GM13977 (cell line): Measurements from ENCODE around the gene SMPD4.
A peak's percentile ranks its signal among the peaks of the same experiment; 100 is the strongest.
"Not testable (repeated sequence)": the region's sequence is repeated elsewhere in the genome, so short reads cannot be mapped to it uniquely, and the experiment has no call there.

Experiments
- DNase-seq: peaks from one replicate; pipeline ENCODE4 v3.0.0; 2012; ENCODE audit warnings: low spot score
- in situ Hi-C: fragments of 300-500 bp; cut with MboI; formaldehyde crosslinking; loops from one replicate; pipeline ENCODE4 v1.12.0; 2022; ENCODE audit warnings: low sequenced_read_pairs, low pct_unique_long_range_greater_than_20kb, mixed read lengths, inconsistent platforms; ENCODE audit not compliant: unreplicated experiment
- TF ChIP-seq, protein P1 (sequence below): IDR thresholded peaks from 2 replicates; pipeline ENCODE4 v1.5.1; 2012; ENCODE audit warnings: mild to moderate bottlenecking, control low read depth; ENCODE audit not compliant: insufficient read depth; ENCODE audit errors: extremely low read depth, missing control alignments

The SMPD4 gene

DNA sequence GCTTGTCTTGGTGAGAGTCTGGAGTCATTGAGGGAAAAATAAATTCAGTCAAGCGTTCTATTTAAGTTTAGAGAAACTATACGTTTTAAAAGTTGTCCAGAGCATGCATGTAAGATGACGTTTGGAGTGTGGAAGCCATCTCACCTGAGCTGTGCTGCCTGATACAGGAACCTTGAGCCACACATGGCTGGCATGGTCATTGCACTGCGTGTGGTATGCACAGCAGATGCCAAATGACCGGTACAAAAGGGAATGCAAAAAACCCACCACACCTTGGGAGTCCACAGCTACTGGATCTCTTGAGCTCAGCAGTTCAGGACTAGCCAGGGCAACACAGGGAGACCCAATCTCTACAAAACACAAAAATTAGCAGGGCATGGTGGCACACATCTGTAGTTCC, 5.0 kb upstream of the SMPD4 start:
- DNase-seq, result no peak
- in situ Hi-C loops, result loop anchor here (5.0 kb wide), 1 partner anchor 1301 kb away; no protein-coding TSS in a partner anchor
- TF ChIP-seq, protein P1, sequence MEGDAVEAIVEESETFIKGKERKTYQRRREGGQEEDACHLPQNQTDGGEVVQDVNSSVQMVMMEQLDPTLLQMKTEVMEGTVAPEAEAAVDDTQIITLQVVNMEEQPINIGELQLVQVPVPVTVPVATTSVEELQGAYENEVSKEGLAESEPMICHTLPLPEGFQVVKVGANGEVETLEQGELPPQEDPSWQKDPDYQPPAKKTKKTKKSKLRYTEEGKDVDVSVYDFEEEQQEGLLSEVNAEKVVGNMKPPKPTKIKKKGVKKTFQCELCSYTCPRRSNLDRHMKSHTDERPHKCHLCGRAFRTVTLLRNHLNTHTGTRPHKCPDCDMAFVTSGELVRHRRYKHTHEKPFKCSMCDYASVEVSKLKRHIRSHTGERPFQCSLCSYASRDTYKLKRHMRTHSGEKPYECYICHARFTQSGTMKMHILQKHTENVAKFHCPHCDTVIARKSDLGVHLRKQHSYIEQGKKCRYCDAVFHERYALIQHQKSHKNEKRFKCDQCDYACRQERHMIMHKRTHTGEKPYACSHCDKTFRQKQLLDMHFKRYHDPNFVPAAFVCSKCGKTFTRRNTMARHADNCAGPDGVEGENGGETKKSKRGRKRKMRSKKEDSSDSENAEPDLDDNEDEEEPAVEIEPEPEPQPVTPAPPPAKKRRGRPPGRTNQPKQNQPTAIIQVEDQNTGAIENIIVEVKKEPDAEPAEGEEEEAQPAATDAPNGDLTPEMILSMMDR, result no peak

DNA sequence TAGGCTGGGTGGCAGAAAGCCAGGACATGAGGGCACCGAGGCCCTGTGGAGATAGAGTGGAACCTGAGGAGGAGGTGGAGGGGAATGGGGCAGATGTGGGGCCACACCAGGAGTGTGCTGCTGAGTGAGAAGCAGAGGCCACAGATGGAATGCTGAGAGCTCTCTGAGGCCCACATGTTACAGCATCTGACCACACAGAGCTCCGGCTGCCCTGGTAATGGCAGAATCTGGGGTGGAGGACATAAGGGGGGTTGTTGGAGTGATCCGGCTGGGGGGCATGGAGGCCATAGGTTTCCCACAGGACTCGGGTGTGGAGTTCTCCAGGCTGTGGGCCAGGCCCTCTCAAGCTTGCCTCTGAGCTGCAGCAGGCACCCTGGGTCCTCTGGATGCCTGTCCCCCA, 4.5 kb upstream of the SMPD4 start:
- TF ChIP-seq, protein P1, result no peak
- DNase-seq, result no peak
- in situ Hi-C loops, result loop anchor here (5.0 kb wide), 1 partner anchor 1301 kb away; no protein-coding TSS in a partner anchor

DNA sequence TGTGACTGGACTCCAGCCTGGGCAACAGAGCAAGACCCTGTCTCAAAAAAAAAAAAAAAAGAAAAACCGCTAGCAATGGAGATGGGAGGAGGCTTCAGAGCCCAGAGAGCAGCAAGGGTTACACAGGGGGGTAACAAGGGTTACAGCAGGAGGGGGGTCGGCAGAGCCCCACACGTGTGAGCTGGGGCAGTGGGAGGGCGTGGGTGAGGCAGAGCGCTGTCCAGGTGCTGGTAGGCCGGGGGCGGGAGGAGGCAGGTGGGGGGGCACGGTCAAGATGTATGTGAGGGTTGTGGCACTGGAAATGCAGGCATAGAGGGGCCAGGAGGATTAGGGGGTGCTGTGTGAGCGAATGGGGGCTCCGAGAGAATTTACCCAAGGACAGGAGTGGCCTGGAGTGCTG, 4.0 kb upstream of the SMPD4 start:
- DNase-seq, result no peak
- TF ChIP-seq, protein P1, result no peak
- in situ Hi-C loops, result loop anchor here (5.0 kb wide), 1 partner anchor 1302 kb away; no protein-coding TSS in a partner anchor

DNA sequence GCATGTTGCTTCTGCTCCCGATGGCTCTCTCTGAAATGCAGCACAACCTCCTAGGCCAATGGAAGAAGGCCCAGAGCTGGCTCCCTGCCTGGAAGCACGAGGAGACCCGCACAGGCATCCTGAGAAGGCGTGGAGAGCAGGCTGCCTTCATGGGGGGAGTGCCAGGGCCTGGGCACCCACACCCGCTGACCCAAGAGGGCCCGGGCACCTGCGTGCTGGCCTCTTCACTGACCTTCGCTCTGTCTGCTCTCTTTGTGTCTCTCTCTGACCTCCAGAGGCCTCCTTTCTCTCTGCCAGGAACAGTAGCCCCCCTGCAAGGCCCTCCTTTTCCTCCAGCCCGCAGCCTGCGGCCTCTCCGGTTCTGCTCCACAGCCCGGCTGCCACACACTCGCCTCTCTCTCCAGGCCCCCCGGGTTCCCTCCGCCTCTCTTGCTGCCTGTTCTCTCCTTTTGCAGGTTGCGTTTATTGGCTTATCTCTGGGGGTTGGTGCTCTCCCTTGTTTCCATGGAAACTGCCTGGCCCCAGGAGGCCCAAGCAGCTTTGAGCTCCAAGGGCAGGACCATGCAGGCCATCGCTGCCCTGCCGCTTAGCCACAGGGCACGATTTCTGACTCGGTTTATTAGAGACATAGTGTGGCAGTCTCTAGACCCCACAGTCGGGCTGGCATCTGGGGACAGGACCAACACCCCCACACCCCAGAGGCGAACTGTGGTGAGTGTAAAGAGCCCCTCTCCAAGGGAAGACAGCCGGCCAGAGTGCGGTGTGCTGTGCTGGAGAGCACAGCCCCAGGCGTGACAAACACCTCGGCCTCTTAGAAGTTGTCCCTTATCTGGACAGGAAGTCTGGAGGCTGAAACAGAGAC, 2.3 kb upstream of the SMPD4 start:
- TF ChIP-seq, protein P1, result no peak
- in situ Hi-C loops, result no loop called here
- DNase-seq, result no peak

DNA sequence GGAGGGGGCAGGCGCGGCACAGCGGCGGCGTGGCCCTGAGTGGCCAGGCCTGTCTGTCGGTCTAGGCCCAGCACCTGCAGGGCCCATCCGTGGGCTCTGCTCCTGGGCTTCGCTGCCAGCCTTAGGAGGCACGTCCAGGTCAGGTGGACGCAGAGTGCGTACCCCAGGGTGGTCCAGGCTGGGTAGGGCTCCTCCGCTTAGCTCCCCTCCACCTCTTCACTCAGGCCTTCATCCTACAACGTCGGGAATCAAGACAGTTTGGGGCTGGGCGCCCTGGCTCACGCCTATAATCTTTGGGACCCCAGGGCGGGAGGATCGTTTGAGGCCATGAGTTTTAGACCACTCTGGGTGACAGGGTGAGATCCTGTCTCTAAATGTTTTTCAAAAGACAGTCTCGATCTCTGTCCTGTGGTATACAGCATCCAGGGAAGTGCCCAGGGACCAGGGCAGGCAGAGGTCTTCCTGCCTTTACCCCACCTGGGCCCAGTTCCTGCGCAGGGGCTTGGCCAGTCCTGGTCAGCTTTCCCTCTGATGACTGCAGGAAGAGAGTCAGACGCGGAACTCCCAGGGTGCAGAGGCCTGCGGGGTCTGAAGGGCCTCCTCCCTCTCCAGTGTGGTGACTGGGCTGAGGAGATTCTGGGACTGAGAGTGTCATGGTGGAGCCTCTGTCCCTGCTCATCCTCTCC, 1.6 kb upstream of the SMPD4 start:
- DNase-seq, in situ Hi-C loops: not testable (repeated sequence)

DNA sequence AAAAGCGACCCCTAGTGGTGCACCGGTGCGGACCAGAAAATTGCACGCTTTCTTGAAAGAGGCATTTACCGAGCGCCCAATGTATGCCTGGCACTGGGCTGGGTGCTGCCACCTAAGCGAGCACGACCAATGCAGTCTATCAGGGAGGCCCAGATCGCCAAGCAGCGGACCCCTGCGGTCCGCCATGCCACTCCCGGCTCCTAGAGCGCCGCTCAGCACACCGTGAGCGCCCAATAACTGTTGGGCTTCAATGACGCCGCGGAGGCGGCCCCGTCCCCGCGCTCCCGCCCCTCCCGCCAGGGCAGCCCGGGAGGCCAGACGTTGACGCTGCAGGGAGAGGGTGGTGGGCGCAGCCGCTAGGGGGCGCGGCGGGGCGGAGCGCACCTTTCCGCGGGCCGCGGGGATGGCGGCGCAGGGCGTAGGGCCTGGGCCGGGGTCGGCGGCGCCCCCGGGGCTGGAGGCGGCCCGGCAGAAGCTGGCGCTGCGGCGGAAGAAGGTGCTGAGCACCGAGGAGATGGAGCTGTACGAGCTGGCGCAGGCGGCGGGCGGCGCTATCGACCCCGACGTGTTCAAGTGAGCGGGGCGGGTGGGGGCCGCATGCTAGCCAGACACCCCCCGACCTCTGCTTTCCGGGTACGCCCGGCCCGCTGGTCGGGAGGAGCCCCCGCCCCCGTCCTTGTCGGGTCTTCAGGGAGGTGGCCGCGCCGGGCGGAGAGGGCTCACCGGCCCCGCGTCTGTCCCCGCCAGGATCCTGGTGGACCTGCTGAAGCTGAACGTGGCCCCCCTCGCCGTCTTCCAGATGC, 679 bp upstream of the SMPD4 start, which contains the start of gene MZT2B:
MZT2B (plus strand) TSS at position 383 of the 803 bp plus-strand sequence; CDS start at position 404, 21 bp downstream.
- in situ Hi-C loops, result not testable (repeated sequence)
- TF ChIP-seq, protein P1, result peak; percentile 92

DNA sequence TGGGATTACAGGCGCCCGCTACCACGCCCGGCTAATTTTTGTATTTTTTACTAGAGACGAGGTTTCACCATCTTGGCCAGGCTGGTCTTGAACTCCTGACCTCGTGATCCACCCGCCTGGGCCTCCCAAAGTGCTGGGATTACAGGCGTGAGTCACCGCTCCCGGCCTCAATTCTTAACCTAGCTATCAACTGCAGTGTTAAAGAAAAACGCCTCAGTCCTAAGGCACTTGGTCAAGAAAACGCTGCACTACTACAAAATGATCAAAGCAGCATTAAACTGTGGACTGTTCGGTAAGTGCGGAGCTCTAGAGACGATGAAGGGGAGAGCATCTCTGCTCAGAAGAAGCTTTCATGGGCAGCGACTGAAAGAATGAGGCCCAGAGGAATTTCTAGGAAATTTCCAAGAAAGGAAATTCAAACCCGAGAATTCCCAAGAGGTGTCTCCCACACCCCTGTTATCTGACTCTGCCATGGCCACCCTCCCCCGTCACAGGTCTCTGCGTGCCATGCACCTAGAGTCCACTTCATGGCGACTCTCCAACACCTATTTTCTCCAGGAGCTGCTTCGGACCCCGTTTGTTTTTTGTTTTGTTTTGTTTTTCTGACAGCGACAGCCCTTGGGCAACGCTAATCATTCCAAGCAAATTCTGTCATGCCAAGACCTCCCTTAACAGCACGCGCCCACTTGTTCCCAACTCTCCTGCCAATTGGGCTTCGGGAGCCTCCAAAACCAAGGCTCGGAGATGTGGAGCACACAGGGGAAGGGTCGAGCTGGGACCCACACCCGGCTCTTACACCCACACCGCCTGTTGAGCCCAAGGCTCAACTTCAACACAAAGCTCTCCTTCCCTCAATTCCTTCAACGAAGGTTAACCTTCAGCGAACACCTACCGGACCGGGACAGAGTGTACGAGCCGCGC, 738 bp downstream of the SMPD4 start:
- DNase-seq, result not testable (repeated sequence)

More for the DNA sequence above, 679 bp upstream of the SMPD4 start, which contains the start of gene MZT2B:
- DNase-seq, result peak; percentile 95

DNA sequence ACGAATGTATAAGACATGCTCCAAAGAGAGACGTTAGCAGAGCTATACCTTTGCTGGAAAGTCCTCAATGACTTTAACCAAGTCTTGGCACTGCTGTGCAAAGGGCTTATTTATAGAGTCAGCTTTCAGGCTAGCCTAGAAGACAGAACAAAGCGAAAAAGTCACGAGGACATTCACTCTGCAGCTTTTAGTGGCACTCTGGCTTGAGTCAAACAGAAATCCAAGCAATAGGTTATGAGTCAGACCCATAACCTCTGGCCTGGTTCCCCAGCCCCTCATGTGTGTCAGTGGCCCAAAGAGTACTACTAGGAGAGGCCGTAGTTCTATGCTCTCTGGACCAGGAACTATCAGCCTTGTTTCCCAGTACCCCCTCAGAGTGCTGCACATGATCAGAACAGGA, 6.5 kb downstream of the SMPD4 start:
- in situ Hi-C loops, result loop anchor here (25.0 kb wide), 1 partner anchor 137 kb away; no protein-coding TSS in a partner anchor
- not testable (repeated sequence) for DNase-seq

More for the DNA sequence above, 738 bp downstream of the SMPD4 start:
- in situ Hi-C loops, result not testable (repeated sequence)
